ENCODE data around the gene HNF4A. TPM values are rescaled to one million over a fixed set of nuclear protein-coding genes. Genes with fewer than 3 reads are reported as not detected.

HNF4A gene
- total RNA-seq, 2 experiments from 2014 or later = not detected

GRCh38 chr20:44398335-44398734, 42.8 kb downstream of the HNF4A start:
- Histone ChIP-seq H3K4me1 (ENCODE audit: insufficient read depth, low read length, poor library complexity, severe bottlenecking) (no peaks in the 10 kb centered on the region), H4K20me1 (ENCODE audit: insufficient read depth, low read length) (no peaks in the 10 kb centered on the region), H3K9me3 (ENCODE audit: low read length) (no peaks in the 10 kb centered on the region), H3K4me2 (ENCODE audit: low read length) (no peak overlapping the region), H3K4me3 (ENCODE audit: low read depth, low read length, poor library complexity, severe bottlenecking) (no peak overlapping the region), H3K27ac (ENCODE audit: low read depth, low read length, poor library complexity, severe bottlenecking) (no peak overlapping the region), H2AFZ (ENCODE audit: low read length) (no peak overlapping the region), H3K79me2 (ENCODE audit: insufficient read depth, low read depth, low read length) (no peaks in the 10 kb centered on the region), H3K9me2 (ENCODE audit: insufficient read depth, low read length) (no peaks in the 10 kb centered on the region), H3K36me3 (ENCODE audit: insufficient read depth, low read length) (no peaks in the 10 kb centered on the region)
- ChIA-PET POLR2A (no interaction called here), CTCF (ENCODE audit: unreplicated experiment) (interaction anchor here (0.5 kb wide), 1 partner anchor 10 kb away, joined by 3 read pairs; no protein-coding TSS in a partner anchor)
- TF ChIP-seq EZH2phosphoT487 (IDR thresholded peaks at IDR 0.05; ENCODE audit: borderline replicate concordance, low read depth, low read length) = no peak
- no TSS peak for BruUV-seq (replicated peaks)
- intact Hi-C loops (cut with micrococcal nuclease; ENCODE audit: unreplicated experiment) = no loop called here
- DNase-seq (ENCODE audit: low spot score) = no peak

DNA sequence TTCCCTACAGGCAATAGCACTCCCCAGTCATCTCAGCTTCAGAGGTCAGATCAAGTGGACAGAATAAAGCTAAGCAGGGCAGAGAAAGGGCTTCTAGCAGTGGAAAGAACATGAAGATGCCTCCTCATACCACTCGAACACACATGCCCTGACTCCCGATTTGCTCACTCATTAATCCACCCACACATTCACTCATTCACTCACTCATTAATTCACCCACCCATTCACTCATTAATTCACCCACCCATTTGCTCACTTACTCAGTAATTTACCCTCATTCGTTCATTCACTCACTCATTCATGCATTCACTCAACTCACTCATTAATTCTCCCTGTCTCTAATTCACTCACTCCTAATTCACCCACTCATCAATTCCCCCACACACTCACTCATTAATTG, 43.9 kb downstream of the HNF4A start:
- no TSS peak for BruUV-seq (replicated peaks)
- H3K27ac ChIP-seq (ENCODE audit: low read depth, low read length, poor library complexity, severe bottlenecking) = no peak overlapping the region
- no peaks in the 10 kb centered on the region for H3K79me2 ChIP-seq (ENCODE audit: insufficient read depth, low read depth, low read length)
- TF ChIP-seq, protein P1, sequence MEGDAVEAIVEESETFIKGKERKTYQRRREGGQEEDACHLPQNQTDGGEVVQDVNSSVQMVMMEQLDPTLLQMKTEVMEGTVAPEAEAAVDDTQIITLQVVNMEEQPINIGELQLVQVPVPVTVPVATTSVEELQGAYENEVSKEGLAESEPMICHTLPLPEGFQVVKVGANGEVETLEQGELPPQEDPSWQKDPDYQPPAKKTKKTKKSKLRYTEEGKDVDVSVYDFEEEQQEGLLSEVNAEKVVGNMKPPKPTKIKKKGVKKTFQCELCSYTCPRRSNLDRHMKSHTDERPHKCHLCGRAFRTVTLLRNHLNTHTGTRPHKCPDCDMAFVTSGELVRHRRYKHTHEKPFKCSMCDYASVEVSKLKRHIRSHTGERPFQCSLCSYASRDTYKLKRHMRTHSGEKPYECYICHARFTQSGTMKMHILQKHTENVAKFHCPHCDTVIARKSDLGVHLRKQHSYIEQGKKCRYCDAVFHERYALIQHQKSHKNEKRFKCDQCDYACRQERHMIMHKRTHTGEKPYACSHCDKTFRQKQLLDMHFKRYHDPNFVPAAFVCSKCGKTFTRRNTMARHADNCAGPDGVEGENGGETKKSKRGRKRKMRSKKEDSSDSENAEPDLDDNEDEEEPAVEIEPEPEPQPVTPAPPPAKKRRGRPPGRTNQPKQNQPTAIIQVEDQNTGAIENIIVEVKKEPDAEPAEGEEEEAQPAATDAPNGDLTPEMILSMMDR (conservative IDR thresholded peaks at IDR 0.05; ENCODE audit: low read length) = no peak
- no peak for TF ChIP-seq EZH2phosphoT487 (IDR thresholded peaks at IDR 0.05; ENCODE audit: borderline replicate concordance, low read depth, low read length)
- H4K20me1 ChIP-seq (ENCODE audit: insufficient read depth, low read length) = no peaks in the 10 kb centered on the region
- no peaks in the 10 kb centered on the region for H3K36me3 ChIP-seq (ENCODE audit: insufficient read depth, low read length)
- H3K4me1 ChIP-seq (ENCODE audit: insufficient read depth, low read length, poor library complexity, severe bottlenecking) = no peaks in the 10 kb centered on the region
- no peaks in the 10 kb centered on the region for H3K9me2 ChIP-seq (ENCODE audit: insufficient read depth, low read length)
- H2AFZ ChIP-seq (ENCODE audit: low read length) = no peak overlapping the region
- intact Hi-C loops (cut with micrococcal nuclease; ENCODE audit: unreplicated experiment) = no loop called here
- CTCF ChIA-PET (ENCODE audit: unreplicated experiment) = no interaction called here
- DNase-seq (ENCODE audit: low spot score) = no peak
- POLR2A ChIA-PET = no interaction called here
- H3K4me2 ChIP-seq (ENCODE audit: low read length) = no peak overlapping the region
- no peak overlapping the region for H3K4me3 ChIP-seq (ENCODE audit: low read depth, low read length, poor library complexity, severe bottlenecking)
- no peaks in the 10 kb centered on the region for H3K9me3 ChIP-seq (ENCODE audit: low read length)

GRCh38 chr20:44400671-44400969, 45.1 kb downstream of the HNF4A start:
- Histone ChIP-seq H3K4me2 (ENCODE audit: low read length) (no peak overlapping the region), H3K4me1 (ENCODE audit: insufficient read depth, low read length, poor library complexity, severe bottlenecking) (no peaks in the 10 kb centered on the region), H3K9me3 (ENCODE audit: low read length) (no peaks in the 10 kb centered on the region), H3K36me3 (ENCODE audit: insufficient read depth, low read length) (no peaks in the 10 kb centered on the region), H3K4me3 (ENCODE audit: low read depth, low read length, poor library complexity, severe bottlenecking) (no peak overlapping the region), H3K9me2 (ENCODE audit: insufficient read depth, low read length) (no peaks in the 10 kb centered on the region), H4K20me1 (ENCODE audit: insufficient read depth, low read length) (no peaks in the 10 kb centered on the region), H2AFZ (ENCODE audit: low read length) (no peak overlapping the region), H3K27ac (ENCODE audit: low read depth, low read length, poor library complexity, severe bottlenecking) (no peak overlapping the region), H3K79me2 (ENCODE audit: insufficient read depth, low read depth, low read length) (no peaks in the 10 kb centered on the region)
- no peak for DNase-seq (ENCODE audit: low spot score)
- CTCF ChIA-PET (ENCODE audit: unreplicated experiment) = no interaction called here
- no TSS peak for BruUV-seq (replicated peaks)
- POLR2A ChIA-PET = no interaction called here
- TF ChIP-seq, protein P1 (conservative IDR thresholded peaks at IDR 0.05; ENCODE audit: low read length) = no peak
- no peak for TF ChIP-seq EZH2phosphoT487 (IDR thresholded peaks at IDR 0.05; ENCODE audit: borderline replicate concordance, low read depth, low read length)
- intact Hi-C loops (cut with micrococcal nuclease; ENCODE audit: unreplicated experiment) = no loop called here

Data from OCI-LY7 (cell line).